ENCODE data around the gene KRTAP12-4. TPM values are rescaled to one million over a fixed set of nuclear protein-coding genes. Genes with fewer than 3 reads are reported as not detected.
"Not testable (repeated sequence)": the region's sequence is repeated elsewhere in the genome, so short reads cannot be mapped to it uniquely, and the experiment has no call there.

Gene KRTAP12-4
- total RNA-seq, 4 donors from 2014 or later = not detected

DNA sequence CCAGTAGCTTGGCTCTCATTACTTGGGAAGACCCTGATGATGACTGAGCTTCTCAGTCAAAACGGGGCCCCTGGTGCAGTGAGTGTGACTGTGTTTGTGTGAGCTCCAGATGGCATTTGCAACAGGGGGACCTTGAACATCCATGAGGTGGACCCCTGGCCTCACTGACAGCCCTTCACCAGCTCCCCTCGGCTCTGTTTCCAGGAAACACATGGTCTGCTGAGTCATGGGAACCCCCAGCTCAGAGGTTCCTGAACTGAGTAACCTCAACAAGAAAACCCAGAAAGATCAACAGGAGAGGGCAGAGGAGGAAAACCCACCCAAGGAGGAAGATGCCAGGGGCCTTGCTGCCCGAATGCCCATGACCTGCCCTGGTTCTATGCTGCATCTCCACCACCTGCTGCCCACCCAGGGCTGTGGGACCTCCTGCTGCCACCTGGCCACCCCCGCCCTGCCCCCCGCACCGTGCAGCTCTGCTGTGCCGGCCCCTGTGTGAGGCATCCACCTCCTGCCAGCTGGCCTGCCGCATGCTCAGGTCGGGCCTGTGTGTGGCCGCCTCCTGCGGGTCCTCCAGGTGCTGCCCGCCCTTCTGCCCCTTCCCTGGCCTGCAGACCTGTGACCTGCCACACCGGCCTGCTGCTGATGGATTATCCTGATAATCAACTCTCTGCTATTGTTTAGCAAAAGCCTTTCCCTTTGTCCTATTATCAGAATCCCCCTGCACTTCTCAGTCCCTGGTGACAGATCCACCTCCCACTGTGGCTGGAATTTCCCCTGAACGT, 31.7 kb upstream of the KRTAP12-4 start:
- in situ Hi-C loops (cut with MboI; ENCODE audit: low pct_ligation_motif_present in 1 of 4, low pct_unique_long_range_greater_than_20kb in 1 of 4, low sequenced_read_pairs in 3 of 4) = loop anchor here in 2 of 4 donors (25.0 kb wide), 1 partner anchor 99 kb away; the partner anchor contains the start of genes KRTAP10-5 (in 2 of the 2) and KRTAP10-6 (in 2 of the 2)
- Histone ChIP-seq H3K4me3 (no peak overlapping the region), H3K27ac (no peak overlapping the region), H3K36me3 (no peaks in the 10 kb centered on the region), H3K4me1 (no peaks in the 10 kb centered on the region), H3K9me3 (no peaks in the 10 kb centered on the region), H3K27me3 (peaks cover 23% of the 10 kb centered on the region)
- 64% methylated on average over 12 of the region's 14 CpGs; no CpG with 5 or more reads in 1 of the 2 donors for WGBS, 2 donors (ENCODE audit: low coverage in 1 of 2)
- TF ChIP-seq CTCF (IDR thresholded peaks at IDR 0.05) (no peak), POLR2A (IDR thresholded peaks at IDR 0.05) (no peak), EP300 (IDR thresholded peaks at IDR 0.05; ENCODE audit: low read depth) (no peak), POLR2AphosphoS5 (IDR thresholded peaks at IDR 0.05) (no peak)
- DNase-seq = no peak
- intact Hi-C loops (cut with DNase I; ENCODE audit: low total_unique reads) = no loop called here

DNA sequence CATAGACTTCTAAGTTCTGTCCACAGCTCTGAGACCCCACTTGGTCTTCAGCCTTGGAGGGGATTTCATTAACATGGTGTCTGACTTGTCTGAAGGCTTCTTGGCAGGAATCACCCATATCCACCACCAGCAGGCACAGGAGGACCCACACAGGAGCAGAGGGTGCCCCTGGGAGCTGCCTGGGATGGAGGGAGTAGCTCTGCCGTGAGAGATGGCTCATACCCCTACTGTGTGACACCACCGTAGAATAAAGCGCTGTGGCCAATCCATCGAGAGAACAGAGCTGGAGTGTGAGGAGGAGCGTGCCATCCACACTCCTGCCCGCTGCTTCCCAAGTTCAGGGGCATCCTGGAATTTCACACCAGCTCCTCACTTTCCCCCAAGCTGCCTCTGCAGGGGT, 30.6 kb upstream of the KRTAP12-4 start:
- H3K4me3 ChIP-seq; intact Hi-C loops (cut with DNase I; ENCODE audit: low total_unique reads); H3K36me3 ChIP-seq; H3K27ac ChIP-seq; DNase-seq; H3K9me3 ChIP-seq; H3K4me1 ChIP-seq: not testable (repeated sequence)
- 95% methylated on average over 6 of the region's 6 CpGs; no CpG with 5 or more reads in 1 of the 2 donors for WGBS, 2 donors (ENCODE audit: low coverage in 1 of 2)
- H3K27me3 ChIP-seq = peaks cover 23% of the 10 kb centered on the region
- in situ Hi-C loops (cut with MboI; ENCODE audit: low pct_ligation_motif_present in 1 of 4, low pct_unique_long_range_greater_than_20kb in 1 of 4, low sequenced_read_pairs in 3 of 4) = loop anchor here in 2 of 4 donors (25.0 kb wide), 1 partner anchor 98 kb away; the partner anchor contains the start of genes KRTAP10-5 (in 2 of the 2) and KRTAP10-6 (in 2 of the 2)

DNA sequence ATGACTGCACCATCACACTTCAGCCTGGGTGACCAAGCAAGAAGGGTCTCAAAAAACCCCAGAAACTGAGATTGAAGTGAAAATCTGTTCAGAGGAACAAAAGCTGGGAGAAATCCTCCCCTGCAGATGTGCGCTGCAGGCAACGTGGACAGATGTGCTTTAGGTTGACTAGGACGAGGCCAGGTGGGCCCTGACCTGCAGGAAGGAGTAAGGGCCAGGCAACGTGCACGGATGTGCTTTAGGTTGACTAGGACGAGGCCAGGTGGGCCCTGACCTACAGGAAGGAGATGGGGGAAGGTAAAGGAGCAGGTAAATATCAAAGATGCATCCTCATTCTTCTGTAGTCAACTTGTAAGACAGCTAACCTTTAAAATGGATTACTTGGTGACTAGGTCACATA, 30.0 kb upstream of the KRTAP12-4 start:
- Histone ChIP-seq H3K27me3 (peaks cover 18% of the 10 kb centered on the region), H3K9me3 (no peaks in the 10 kb centered on the region), H3K4me1 (no peaks in the 10 kb centered on the region), H3K4me3 (no peak overlapping the region), H3K36me3 (no peaks in the 10 kb centered on the region), H3K27ac (no peak overlapping the region)
- in situ Hi-C loops (cut with MboI; ENCODE audit: low pct_ligation_motif_present in 1 of 4, low pct_unique_long_range_greater_than_20kb in 1 of 4, low sequenced_read_pairs in 3 of 4) (loop anchor here in 2 of 4 donors (25.0 kb wide), 1 partner anchor 97 kb away; the partner anchor contains the start of genes KRTAP10-5 (in 2 of the 2) and KRTAP10-6 (in 2 of the 2)), intact Hi-C loops (cut with DNase I; ENCODE audit: low total_unique reads) (no loop called here)
- WGBS, 2 donors (ENCODE audit: low coverage in 1 of 2) = 40 to 72% methylated on average over 6 of the region's 6 CpGs
- TF ChIP-seq POLR2A (IDR thresholded peaks at IDR 0.05) (no peak), EP300 (IDR thresholded peaks at IDR 0.05; ENCODE audit: low read depth) (no peak), POLR2AphosphoS5 (IDR thresholded peaks at IDR 0.05) (no peak), CTCF (IDR thresholded peaks at IDR 0.05) (no peak)
- no peak for DNase-seq

GRCh38 chr21:44684077-44684476, 29.6 kb upstream of the KRTAP12-4 start:
- intact Hi-C loops (cut with DNase I; ENCODE audit: low total_unique reads) = no loop called here
- Histone ChIP-seq H3K9me3 (no peaks in the 10 kb centered on the region), H3K4me1 (no peaks in the 10 kb centered on the region), H3K4me3 (no peak overlapping the region), H3K27me3 (peaks cover 18% of the 10 kb centered on the region), H3K36me3 (no peaks in the 10 kb centered on the region), H3K27ac (no peak overlapping the region)
- in situ Hi-C loops (cut with MboI; ENCODE audit: low pct_ligation_motif_present in 1 of 4, low pct_unique_long_range_greater_than_20kb in 1 of 4, low sequenced_read_pairs in 3 of 4) = loop anchor here in 2 of 4 donors (25.0 kb wide), 1 partner anchor 97 kb away; the partner anchor contains the start of genes KRTAP10-5 (in 2 of the 2) and KRTAP10-6 (in 2 of the 2)
- no peak for DNase-seq
- no peak for TF ChIP-seq POLR2A (IDR thresholded peaks at IDR 0.05)
- TF ChIP-seq POLR2AphosphoS5 (IDR thresholded peaks at IDR 0.05) = no peak
- TF ChIP-seq EP300 (IDR thresholded peaks at IDR 0.05; ENCODE audit: low read depth) = no peak
- TF ChIP-seq CTCF (IDR thresholded peaks at IDR 0.05) = no peak
- 67 to 77% methylated on average over 4 to 7 of the region's 7 CpGs for WGBS, 2 donors (ENCODE audit: low coverage in 1 of 2)
